GM12878 (cell line): ENCODE data around the gene NUDT14. TPM values are rescaled to one million over a fixed set of nuclear protein-coding genes. Genes with fewer than 3 reads are reported as not detected.

ENCODE experiments used
- CREM ChIP-seq: IDR thresholded peaks from 2 replicates; pipeline ENCODE4 v1.6.1; 2014; ENCODE audit warnings: antibody characterized with exemption, low read depth
- NBN ChIP-seq: fragments of 450-650 bp; IDR thresholded peaks from 2 replicates; pipeline ENCODE4 v1.6.1; 2016
- SIN3A ChIP-seq: IDR thresholded peaks from 2 replicates; pipeline ENCODE4 v1.6.1; 2012; ENCODE audit warnings: low read depth, low read length, improper control_type of control experiment
- SMC3 ChIP-seq: IDR thresholded peaks from 2 replicates; pipeline ENCODE4 v1.6.1; 2011; ENCODE audit warnings: low read length, improper control_type of control experiment, borderline replicate concordance
- ZNF207 ChIP-seq: fragments of 450-650 bp; IDR thresholded peaks from 2 replicates; pipeline ENCODE4 v1.6.1; 2014; ENCODE audit warnings: antibody characterized with exemption, mild to moderate bottlenecking, borderline replicate concordance
- ZNF274 ChIP-seq: IDR thresholded peaks from one replicate; pipeline ENCODE4 v1.8.0; 2011; ENCODE audit not compliant: insufficient read length, insufficient read depth
- polyA plus RNA-seq, 11 experiments: library from polyadenylated mRNA; depleted of rRNA in 4 of 11; unstranded in 6 of 11; stranded (reverse) in 5 of 11; fragments of >200 nt; fragmentation: Nextera tagmentation in 4 of 11; fragmentation: Illumina TruSeq in 1 of 11; extraction: Ambion mirVana in 4 of 11; extraction: Trizol in 1 of 11; gene quantifications; 1 replicate in 1 of 11; 2 replicates in 10 of 11; pipeline versions ENCODE4 v1.2.1 to v1.2.3, GENCODE V29; 2011 to 2016; ENCODE audit warnings: inconsistent platforms in 2 of 11, missing spikeins in 2 of 11, low read depth in 1 of 11
- total RNA-seq, 4 experiments: library from RNA; depleted of rRNA in 3 of 4; stranded (reverse); fragments of >200 nt in 3 of 4; fragmentation: Illumina TruSeq in 1 of 4; extraction: Trizol in 1 of 4; gene quantifications; 2 replicates each; pipeline versions ENCODE4 v1.2.1 to v1.2.3, GENCODE V29; 2013 to 2021
- TF ChIP-seq, protein P1 (sequence below): fragments of 450-650 bp; IDR thresholded peaks from 2 replicates; pipeline ENCODE4 v1.6.1; 2016; ENCODE audit warnings: mild to moderate bottlenecking, moderate library complexity, borderline replicate concordance
- TF ChIP-seq, protein P2 (sequence below): fragments of 450-650 bp; IDR thresholded peaks from 2 replicates; pipeline ENCODE4 v1.6.1; 2017; ENCODE audit warnings: low read depth, mild to moderate bottlenecking, moderate library complexity
- TF ChIP-seq, protein P3 (sequence below): fragments of 450-650 bp; IDR thresholded peaks from 2 replicates; pipeline ENCODE4 v1.6.1; 2016; ENCODE audit warnings: mild to moderate bottlenecking

The NUDT14 gene
- total and polyA plus RNA-seq, 10 of the 15 experiments (the other 5 are each of a cell fraction or from before 2014, with no cell fraction given), result 0.62 to 6.8 (median 4.3) TPM; not detected in 1

DNA sequence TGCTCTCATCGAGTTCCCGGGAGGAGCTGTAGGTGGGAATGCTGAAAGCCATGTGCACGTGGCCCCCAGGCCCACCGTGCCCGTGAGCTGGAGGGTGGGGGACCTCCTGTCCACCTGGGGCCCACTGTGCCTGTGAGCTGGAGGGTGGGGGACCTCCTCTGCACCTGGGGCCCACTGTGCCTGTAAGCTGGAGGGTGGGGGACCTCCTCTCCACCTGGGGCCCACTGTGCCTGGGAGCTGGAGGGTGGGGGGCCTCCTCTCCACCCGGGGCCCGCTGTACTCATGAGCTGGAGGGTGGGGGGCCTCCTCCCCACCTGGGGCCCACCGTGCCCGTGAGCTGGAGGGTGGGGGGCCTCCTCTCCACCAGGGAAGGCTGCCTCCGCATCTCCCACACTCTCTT lies 13.9 kb upstream of the NUDT14 start (continued):
- TF ChIP-seq, protein P1, sequence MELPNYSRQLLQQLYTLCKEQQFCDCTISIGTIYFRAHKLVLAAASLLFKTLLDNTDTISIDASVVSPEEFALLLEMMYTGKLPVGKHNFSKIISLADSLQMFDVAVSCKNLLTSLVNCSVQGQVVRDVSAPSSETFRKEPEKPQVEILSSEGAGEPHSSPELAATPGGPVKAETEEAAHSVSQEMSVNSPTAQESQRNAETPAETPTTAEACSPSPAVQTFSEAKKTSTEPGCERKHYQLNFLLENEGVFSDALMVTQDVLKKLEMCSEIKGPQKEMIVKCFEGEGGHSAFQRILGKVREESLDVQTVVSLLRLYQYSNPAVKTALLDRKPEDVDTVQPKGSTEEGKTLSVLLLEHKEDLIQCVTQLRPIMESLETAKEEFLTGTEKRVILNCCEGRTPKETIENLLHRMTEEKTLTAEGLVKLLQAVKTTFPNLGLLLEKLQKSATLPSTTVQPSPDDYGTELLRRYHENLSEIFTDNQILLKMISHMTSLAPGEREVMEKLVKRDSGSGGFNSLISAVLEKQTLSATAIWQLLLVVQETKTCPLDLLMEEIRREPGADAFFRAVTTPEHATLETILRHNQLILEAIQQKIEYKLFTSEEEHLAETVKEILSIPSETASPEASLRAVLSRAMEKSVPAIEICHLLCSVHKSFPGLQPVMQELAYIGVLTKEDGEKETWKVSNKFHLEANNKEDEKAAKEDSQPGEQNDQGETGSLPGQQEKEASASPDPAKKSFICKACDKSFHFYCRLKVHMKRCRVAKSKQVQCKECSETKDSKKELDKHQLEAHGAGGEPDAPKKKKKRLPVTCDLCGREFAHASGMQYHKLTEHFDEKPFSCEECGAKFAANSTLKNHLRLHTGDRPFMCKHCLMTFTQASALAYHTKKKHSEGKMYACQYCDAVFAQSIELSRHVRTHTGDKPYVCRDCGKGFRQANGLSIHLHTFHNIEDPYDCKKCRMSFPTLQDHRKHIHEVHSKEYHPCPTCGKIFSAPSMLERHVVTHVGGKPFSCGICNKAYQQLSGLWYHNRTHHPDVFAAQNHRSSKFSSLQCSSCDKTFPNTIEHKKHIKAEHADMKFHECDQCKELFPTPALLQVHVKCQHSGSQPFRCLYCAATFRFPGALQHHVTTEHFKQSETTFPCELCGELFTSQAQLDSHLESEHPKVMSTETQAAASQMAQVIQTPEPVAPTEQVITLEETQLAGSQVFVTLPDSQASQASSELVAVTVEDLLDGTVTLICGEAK, result no peak
- TF ChIP-seq ZNF274, result no peak
- no peak for TF ChIP-seq NBN
- TF ChIP-seq, protein P2, sequence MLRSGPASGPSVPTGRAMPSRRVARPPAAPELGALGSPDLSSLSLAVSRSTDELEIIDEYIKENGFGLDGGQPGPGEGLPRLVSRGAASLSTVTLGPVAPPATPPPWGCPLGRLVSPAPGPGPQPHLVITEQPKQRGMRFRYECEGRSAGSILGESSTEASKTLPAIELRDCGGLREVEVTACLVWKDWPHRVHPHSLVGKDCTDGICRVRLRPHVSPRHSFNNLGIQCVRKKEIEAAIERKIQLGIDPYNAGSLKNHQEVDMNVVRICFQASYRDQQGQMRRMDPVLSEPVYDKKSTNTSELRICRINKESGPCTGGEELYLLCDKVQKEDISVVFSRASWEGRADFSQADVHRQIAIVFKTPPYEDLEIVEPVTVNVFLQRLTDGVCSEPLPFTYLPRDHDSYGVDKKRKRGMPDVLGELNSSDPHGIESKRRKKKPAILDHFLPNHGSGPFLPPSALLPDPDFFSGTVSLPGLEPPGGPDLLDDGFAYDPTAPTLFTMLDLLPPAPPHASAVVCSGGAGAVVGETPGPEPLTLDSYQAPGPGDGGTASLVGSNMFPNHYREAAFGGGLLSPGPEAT, result no peak
- TF ChIP-seq, protein P3, sequence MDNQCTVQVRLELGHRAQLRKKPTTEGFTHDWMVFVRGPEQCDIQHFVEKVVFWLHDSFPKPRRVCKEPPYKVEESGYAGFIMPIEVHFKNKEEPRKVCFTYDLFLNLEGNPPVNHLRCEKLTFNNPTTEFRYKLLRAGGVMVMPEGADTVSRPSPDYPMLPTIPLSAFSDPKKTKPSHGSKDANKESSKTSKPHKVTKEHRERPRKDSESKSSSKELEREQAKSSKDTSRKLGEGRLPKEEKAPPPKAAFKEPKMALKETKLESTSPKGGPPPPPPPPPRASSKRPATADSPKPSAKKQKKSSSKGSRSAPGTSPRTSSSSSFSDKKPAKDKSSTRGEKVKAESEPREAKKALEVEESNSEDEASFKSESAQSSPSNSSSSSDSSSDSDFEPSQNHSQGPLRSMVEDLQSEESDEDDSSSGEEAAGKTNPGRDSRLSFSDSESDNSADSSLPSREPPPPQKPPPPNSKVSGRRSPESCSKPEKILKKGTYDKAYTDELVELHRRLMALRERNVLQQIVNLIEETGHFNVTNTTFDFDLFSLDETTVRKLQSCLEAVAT, result no peak
- no peak for TF ChIP-seq SMC3
- no peak for TF ChIP-seq ZNF207
- no peak for TF ChIP-seq CREM
- no peak for TF ChIP-seq SIN3A
